Liver (tissue), 9 donors: ENCODE data around the gene AIG1. TPM values are rescaled to one million over a fixed set of nuclear protein-coding genes. Genes with fewer than 3 reads are reported as not detected.

Experiments
- DNase-seq: peaks from one replicate; pipeline ENCODE4 v3.0.0-alpha.2; 2017; ENCODE audit warnings: low spot score
- H3K27ac ChIP-seq, 2 donors: one replicate each; pipeline ENCODE4 v1.7.0; 2013; ENCODE audit warnings: inconsistent platforms in 2 of 2, low read length in 2 of 2, control low read depth in 1 of 2, low read depth in 1 of 2, mild to moderate bottlenecking in 1 of 2
- H3K27me3 ChIP-seq, 4 donors: one replicate each; pipeline versions ENCODE4 v1.6.1 to v1.7.0; 2013; ENCODE audit warnings: low read length in 3 of 4, inconsistent platforms in 1 of 4, mild to moderate bottlenecking in 1 of 4, moderate library complexity in 1 of 4; ENCODE audit not compliant: control insufficient read depth in 4 of 4, insufficient read depth in 4 of 4
- H3K36me3 ChIP-seq, 4 donors: one replicate each; pipeline versions ENCODE4 v1.6.1 to v1.7.0; 2013; ENCODE audit warnings: low read length in 3 of 4, mild to moderate bottlenecking in 3 of 4, low read depth in 1 of 4, moderate library complexity in 1 of 4; ENCODE audit not compliant: control insufficient read depth in 4 of 4, insufficient read depth in 3 of 4
- H3K4me1 ChIP-seq, 4 donors: one replicate each; pipeline versions ENCODE4 v1.6.1 to v1.7.0; 2013; ENCODE audit warnings: low read length in 3 of 4, mild to moderate bottlenecking in 3 of 4, moderate library complexity in 1 of 4; ENCODE audit not compliant: control insufficient read depth in 4 of 4, insufficient read depth in 4 of 4
- H3K4me3 ChIP-seq, 3 donors: one replicate each; pipeline versions ENCODE4 v1.6.1 to v1.7.0; 2013; ENCODE audit warnings: low read length in 3 of 3, control low read depth in 1 of 3, low read depth in 1 of 3, mild to moderate bottlenecking in 1 of 3
- H3K9ac ChIP-seq, 2 donors: one replicate each; pipeline ENCODE4 v1.7.0; 2013; ENCODE audit warnings: low read length in 2 of 2, mild to moderate bottlenecking in 2 of 2, moderate library complexity in 2 of 2, control low read depth in 1 of 2, low read depth in 1 of 2
- H3K9me3 ChIP-seq, 4 donors: one replicate each; pipeline versions ENCODE4 v1.6.1 to v1.7.0; 2013; ENCODE audit warnings: low read length in 3 of 4; ENCODE audit not compliant: control insufficient read depth in 4 of 4
- ATF3 ChIP-seq: IDR thresholded peaks from 2 replicates; pipeline ENCODE4 v1.6.1; 2016; ENCODE audit warnings: antibody characterized with exemption
- FOXA1 ChIP-seq: IDR thresholded peaks from 2 replicates; pipeline ENCODE4 v1.6.1; 2016; ENCODE audit warnings: antibody characterized with exemption
- GABPA ChIP-seq, 2 donors: IDR thresholded peaks in 1 of 2; conservative IDR thresholded peaks in 1 of 2; 2 replicates each; pipeline ENCODE4 v1.6.1; 2016; ENCODE audit warnings: antibody characterized with exemption in 2 of 2, mild to moderate bottlenecking in 1 of 2, moderate library complexity in 1 of 2
- HNF4A ChIP-seq, 2 donors: conservative IDR thresholded peaks; 2 replicates each; pipeline ENCODE4 v1.6.1; 2016; ENCODE audit warnings: antibody characterized with exemption in 2 of 2, mild to moderate bottlenecking in 2 of 2
- HNF4G ChIP-seq: IDR thresholded peaks from 2 replicates; pipeline ENCODE4 v1.6.1; 2016; ENCODE audit warnings: antibody characterized with exemption
- MAX ChIP-seq: IDR thresholded peaks from 2 replicates; pipeline ENCODE4 v1.6.1; 2016; ENCODE audit warnings: antibody characterized with exemption
- NR2F2 ChIP-seq: IDR thresholded peaks from 2 replicates; pipeline ENCODE4 v1.6.1; 2016; ENCODE audit warnings: antibody characterized with exemption
- RXRA ChIP-seq, 2 donors: IDR thresholded peaks; 2 replicates each; pipeline ENCODE4 v1.6.1; 2017 to 2018; ENCODE audit warnings: antibody characterized with exemption in 2 of 2, mild to moderate bottlenecking in 1 of 2
- TAF1 ChIP-seq: conservative IDR thresholded peaks from 2 replicates; pipeline ENCODE4 v1.6.1; 2016; ENCODE audit warnings: antibody characterized with exemption, mild to moderate bottlenecking
- WGBS: extraction: QIAGEN DNeasy Blood & Tissue Kit; methylation state at CpG from one replicate; pipeline ENCODE4 v1.1.7; 2013; 5-methylcytosine and 5-hydroxymethylcytosine counted together
- polyA plus RNA-seq, 2 donors: library from polyadenylated mRNA; stranded (reverse) in 1 of 2; unstranded in 1 of 2; fragments of 200-250 nt in 1 of 2; fragments of >200 nt in 1 of 2; fragmentation: Nextera tagmentation in 1 of 2; extraction: Ambion mirVana in 1 of 2; gene quantifications; one replicate each; pipeline versions ENCODE4 v1.2.1 to v1.2.3, GENCODE V29; 2013 to 2015
- total RNA-seq, 2 donors: library from RNA; depleted of rRNA; stranded (reverse); fragments of >200 nt; gene quantifications; one replicate each; pipeline ENCODE4 v1.2.3, GENCODE V29; 2014
- TF ChIP-seq, protein P1 (sequence below): IDR thresholded peaks from 2 replicates; pipeline ENCODE4 v1.6.1; 2016; ENCODE audit warnings: antibody characterized with exemption
- TF ChIP-seq, protein P2 (sequence below): fragments of 150-350 bp; IDR thresholded peaks from 2 replicates; pipeline ENCODE4 v1.5.1; 2017; ENCODE audit warnings: improper control_type of control experiment, low read depth, low read length; ENCODE audit not compliant: missing input control
- TF ChIP-seq, protein P3 (sequence below): IDR thresholded peaks from 2 replicates; pipeline ENCODE4 v1.6.1; 2016; ENCODE audit warnings: antibody characterized with exemption, mild to moderate bottlenecking
- donor health status: healthy.
- donor health status: healthy.
- donor health status: healthy.
- donor health status: healthy.
- donor health status: healthy.

AIG1 gene
- total and polyA plus RNA-seq, 4 donors: 74.8 to 169 (median 121) TPM

GRCh38 chr6:143096403-143096802 lies 35.7 kb downstream of the AIG1 start (continued):
- TF ChIP-seq, protein P1, sequence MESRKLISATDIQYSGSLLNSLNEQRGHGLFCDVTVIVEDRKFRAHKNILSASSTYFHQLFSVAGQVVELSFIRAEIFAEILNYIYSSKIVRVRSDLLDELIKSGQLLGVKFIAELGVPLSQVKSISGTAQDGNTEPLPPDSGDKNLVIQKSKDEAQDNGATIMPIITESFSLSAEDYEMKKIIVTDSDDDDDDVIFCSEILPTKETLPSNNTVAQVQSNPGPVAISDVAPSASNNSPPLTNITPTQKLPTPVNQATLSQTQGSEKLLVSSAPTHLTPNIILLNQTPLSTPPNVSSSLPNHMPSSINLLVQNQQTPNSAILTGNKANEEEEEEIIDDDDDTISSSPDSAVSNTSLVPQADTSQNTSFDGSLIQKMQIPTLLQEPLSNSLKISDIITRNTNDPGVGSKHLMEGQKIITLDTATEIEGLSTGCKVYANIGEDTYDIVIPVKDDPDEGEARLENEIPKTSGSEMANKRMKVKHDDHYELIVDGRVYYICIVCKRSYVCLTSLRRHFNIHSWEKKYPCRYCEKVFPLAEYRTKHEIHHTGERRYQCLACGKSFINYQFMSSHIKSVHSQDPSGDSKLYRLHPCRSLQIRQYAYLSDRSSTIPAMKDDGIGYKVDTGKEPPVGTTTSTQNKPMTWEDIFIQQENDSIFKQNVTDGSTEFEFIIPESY: no peak

DNA sequence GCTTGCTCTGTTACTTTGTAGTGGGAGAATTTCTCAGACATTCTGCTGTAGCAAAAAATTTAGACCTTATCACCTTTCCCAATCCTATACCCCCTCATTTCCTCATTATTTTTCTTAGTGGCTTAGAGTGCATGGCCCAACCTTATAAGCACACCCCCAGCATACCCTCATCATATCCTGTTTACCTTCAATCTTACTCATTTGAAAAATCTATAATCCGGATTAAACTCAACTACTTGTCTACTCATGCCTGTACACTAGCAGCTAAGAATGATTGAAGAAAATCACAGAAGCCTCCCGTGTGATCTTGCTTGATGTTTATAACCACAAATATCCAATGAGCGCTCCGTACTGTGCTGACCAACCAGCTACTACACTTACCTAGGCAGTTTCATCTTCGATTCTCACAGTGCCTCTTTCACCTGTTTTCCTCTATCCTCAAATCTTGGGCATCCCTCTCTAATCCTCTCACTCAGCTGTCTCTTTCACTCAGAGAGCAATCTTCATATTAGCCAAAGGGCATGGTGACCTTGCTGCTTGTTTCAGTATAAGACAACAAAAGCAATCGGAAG lies 36.6 kb downstream of the AIG1 start:
- Histone ChIP-seq H3K9ac (no peak overlapping the region), H3K4me1 (peaks cover 0 to 16% (median 6%) of the 10 kb centered on the region in 4 donors), H3K27me3 (no peaks in the 10 kb centered on the region), H3K4me3 (no peak overlapping the region), H3K27ac (peak overlapping the region; percentile 58 to 69), H3K9me3 (no peaks in the 10 kb centered on the region), H3K36me3 (no peaks in the 10 kb centered on the region)
- DNase-seq: no peak
- TF ChIP-seq, protein P2, sequence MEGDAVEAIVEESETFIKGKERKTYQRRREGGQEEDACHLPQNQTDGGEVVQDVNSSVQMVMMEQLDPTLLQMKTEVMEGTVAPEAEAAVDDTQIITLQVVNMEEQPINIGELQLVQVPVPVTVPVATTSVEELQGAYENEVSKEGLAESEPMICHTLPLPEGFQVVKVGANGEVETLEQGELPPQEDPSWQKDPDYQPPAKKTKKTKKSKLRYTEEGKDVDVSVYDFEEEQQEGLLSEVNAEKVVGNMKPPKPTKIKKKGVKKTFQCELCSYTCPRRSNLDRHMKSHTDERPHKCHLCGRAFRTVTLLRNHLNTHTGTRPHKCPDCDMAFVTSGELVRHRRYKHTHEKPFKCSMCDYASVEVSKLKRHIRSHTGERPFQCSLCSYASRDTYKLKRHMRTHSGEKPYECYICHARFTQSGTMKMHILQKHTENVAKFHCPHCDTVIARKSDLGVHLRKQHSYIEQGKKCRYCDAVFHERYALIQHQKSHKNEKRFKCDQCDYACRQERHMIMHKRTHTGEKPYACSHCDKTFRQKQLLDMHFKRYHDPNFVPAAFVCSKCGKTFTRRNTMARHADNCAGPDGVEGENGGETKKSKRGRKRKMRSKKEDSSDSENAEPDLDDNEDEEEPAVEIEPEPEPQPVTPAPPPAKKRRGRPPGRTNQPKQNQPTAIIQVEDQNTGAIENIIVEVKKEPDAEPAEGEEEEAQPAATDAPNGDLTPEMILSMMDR: no peak
- TF ChIP-seq HNF4A (conservative IDR thresholded peaks at IDR 0.05) (no peak), FOXA1 (no peak), MAX (no peak)
- WGBS: 89% methylated on average over 6 of the region's 6 CpGs

DNA sequence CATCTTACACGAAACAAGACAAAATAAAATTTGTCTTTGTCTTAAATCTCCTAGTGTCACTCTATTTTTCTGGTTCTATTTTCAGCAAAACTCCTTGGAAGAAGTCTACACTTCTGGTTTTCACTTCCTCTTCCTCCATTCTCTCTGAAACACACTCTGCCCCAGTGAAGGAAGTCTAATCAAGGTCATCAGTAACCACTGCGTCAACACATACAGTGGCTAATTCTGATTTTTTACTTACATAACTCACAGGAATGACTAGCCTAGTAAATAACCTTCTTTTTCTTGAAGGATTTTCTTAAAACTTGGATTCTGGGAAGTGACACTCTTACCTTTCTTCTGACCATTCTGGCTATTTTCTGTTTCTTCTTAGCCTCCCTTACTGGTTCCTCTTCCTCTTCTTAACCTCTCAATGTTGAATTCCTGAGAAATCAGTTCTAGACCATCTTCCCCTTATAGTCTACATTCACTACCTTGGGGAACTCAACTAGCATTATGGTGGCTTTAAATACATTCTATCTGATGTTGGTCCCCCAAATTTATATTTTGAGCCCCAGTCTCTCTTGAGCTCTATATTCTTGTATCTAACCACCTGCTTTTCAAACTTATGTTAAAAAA lies 37.5 kb downstream of the AIG1 start:
- no peaks in the 10 kb centered on the region for H3K9me3 ChIP-seq
- H3K4me1 ChIP-seq: peaks cover 0 to 16% (median 6%) of the 10 kb centered on the region in 4 donors
- no peak for DNase-seq
- no peaks in the 10 kb centered on the region for H3K36me3 ChIP-seq
- TF ChIP-seq MAX (peak; percentile 16), GABPA (IDR thresholded peaks at IDR 0.05 in 1 of 2, conservative IDR thresholded peaks at IDR 0.05 in 1 of 2) (no peak), RXRA (IDR thresholded peaks at IDR 0.05) (no peak), TAF1 (no peak), ATF3 (no peak), HNF4G (no peak), NR2F2 (no peak)
- TF ChIP-seq, protein P3, sequence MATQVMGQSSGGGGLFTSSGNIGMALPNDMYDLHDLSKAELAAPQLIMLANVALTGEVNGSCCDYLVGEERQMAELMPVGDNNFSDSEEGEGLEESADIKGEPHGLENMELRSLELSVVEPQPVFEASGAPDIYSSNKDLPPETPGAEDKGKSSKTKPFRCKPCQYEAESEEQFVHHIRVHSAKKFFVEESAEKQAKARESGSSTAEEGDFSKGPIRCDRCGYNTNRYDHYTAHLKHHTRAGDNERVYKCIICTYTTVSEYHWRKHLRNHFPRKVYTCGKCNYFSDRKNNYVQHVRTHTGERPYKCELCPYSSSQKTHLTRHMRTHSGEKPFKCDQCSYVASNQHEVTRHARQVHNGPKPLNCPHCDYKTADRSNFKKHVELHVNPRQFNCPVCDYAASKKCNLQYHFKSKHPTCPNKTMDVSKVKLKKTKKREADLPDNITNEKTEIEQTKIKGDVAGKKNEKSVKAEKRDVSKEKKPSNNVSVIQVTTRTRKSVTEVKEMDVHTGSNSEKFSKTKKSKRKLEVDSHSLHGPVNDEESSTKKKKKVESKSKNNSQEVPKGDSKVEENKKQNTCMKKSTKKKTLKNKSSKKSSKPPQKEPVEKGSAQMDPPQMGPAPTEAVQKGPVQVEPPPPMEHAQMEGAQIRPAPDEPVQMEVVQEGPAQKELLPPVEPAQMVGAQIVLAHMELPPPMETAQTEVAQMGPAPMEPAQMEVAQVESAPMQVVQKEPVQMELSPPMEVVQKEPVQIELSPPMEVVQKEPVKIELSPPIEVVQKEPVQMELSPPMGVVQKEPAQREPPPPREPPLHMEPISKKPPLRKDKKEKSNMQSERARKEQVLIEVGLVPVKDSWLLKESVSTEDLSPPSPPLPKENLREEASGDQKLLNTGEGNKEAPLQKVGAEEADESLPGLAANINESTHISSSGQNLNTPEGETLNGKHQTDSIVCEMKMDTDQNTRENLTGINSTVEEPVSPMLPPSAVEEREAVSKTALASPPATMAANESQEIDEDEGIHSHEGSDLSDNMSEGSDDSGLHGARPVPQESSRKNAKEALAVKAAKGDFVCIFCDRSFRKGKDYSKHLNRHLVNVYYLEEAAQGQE: no peak
- TF ChIP-seq, protein P2: no peak
- 62% methylated on average over 2 of the region's 2 CpGs for WGBS
- H3K27ac ChIP-seq: peak overlapping the region; percentile 58 to 69
- no peaks in the 10 kb centered on the region for H3K27me3 ChIP-seq
- H3K9ac ChIP-seq: no peak overlapping the region
- H3K4me3 ChIP-seq: no peak overlapping the region
